OCI-LY7 (cell line): ENCODE data around the gene WDR5.

Source experiments
- EZH2phosphoT487 ChIP-seq: fragments of 200-600 bp; sonication (generic); IDR thresholded peaks from 2 replicates; pipeline ENCODE4 v1.6.1; 2018; ENCODE audit warnings: low read depth, borderline replicate concordance, mild to moderate bottlenecking, mixed run types, antibody characterized with exemption, low read length, moderate library complexity, mixed read lengths
- TF ChIP-seq, protein P1 (sequence below): fragments of 200-600 bp; sonication (generic); conservative IDR thresholded peaks from 2 replicates; pipeline ENCODE4 v1.5.1; 2014; ENCODE audit warnings: mild to moderate bottlenecking, antibody characterized with exemption, low read length, moderate library complexity, mixed read lengths

DNA sequence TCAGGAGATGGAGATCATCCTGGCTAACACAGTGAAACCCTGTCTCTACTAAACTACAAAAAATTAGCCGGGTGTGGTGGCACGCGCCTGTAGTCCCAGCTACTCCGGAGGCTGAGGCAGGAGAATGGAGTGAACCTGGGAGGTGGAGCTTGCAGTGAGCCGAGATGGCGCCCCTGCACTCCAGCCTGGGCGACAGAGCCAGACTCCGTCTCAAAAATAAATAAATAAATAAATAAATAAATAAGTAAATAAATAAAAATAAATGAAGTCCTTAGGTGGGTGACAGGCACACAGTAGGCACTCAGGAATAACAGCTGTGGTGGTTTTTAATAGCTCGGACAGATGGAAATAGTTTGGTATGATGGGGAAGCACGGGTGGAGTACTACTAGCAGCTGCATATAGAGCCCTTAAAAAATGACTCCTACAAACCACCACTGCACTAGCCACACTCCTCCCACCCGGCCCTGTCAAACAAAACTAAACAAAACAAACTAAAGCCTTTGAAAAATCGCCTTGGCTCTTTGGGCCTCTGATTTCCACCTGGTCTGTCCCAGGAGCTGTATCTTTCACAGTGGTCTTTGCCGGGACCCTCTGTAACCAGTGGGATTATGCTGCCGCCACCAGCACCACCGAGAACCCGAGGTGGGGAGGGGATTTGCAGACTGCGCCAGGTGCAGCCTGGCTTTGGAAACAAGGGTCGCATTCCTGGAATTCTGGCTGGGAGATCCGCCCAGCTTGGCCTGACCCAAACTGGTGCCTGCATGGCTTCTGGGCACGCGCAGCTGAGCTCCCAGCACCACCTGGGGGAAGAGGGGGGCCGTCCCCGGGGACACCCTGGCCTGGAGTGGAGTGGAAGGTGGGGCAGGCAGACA, 5.1 kb upstream of the WDR5 start:
- TF ChIP-seq, protein P1, sequence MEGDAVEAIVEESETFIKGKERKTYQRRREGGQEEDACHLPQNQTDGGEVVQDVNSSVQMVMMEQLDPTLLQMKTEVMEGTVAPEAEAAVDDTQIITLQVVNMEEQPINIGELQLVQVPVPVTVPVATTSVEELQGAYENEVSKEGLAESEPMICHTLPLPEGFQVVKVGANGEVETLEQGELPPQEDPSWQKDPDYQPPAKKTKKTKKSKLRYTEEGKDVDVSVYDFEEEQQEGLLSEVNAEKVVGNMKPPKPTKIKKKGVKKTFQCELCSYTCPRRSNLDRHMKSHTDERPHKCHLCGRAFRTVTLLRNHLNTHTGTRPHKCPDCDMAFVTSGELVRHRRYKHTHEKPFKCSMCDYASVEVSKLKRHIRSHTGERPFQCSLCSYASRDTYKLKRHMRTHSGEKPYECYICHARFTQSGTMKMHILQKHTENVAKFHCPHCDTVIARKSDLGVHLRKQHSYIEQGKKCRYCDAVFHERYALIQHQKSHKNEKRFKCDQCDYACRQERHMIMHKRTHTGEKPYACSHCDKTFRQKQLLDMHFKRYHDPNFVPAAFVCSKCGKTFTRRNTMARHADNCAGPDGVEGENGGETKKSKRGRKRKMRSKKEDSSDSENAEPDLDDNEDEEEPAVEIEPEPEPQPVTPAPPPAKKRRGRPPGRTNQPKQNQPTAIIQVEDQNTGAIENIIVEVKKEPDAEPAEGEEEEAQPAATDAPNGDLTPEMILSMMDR, result no peak
- no peak for TF ChIP-seq EZH2phosphoT487
